HCT116 (cell line): ENCODE data around the gene TLK2. TPM values are rescaled to one million over a fixed set of nuclear protein-coding genes. Genes with fewer than 3 reads are reported as not detected.
"Not testable (repeated sequence)": the region's sequence is repeated elsewhere in the genome, so short reads cannot be mapped to it uniquely, and the experiment has no call there.

Source experiments
- ATAC-seq: fragments of 200-7000 bp; cut with Tn5 transposase; 2 replicates; pipeline ENCODE4 v1.9.1; 2020; ENCODE audit warnings: mild to moderate bottlenecking, moderate library complexity
- Bru-seq: library from RNA; stranded (reverse); fragments of 400-500 nt; gene quantifications from one replicate; lab custom pipeline; 2021; lab: Mats Ljungman, UMichigan
- BruChase-seq, 2 experiments: library from RNA; stranded (reverse); fragments of 400-500 nt; gene quantifications; one replicate each; lab custom pipeline; 2021; lab: Mats Ljungman, UMichigan
- BruUV-seq: library from RNA; stranded (reverse); fragments of 400-500 nt; replicated peaks from 2 replicates; lab custom pipeline; 2021; lab: Mats Ljungman, UMichigan
- CTCF ChIA-PET: fragments of 300-600 bp; sonication (Branson Sonifier 250); formaldehyde crosslinking; loops from one replicate; lab custom pipeline; 2021; ENCODE audit warnings: antibody characterized with exemption; lab: Charles Lee
- POLR2A ChIA-PET: fragments of 300-600, 350-600 bp; sonication (Branson Sonifier 250); formaldehyde crosslinking; loops from one replicate; lab custom pipeline; 2021; ENCODE audit warnings: antibody characterized with exemption; lab: Charles Lee
- RAD21 ChIA-PET, 2 experiments: fragments of 300-600 bp; sonication (Branson Sonifier 250); formaldehyde crosslinking; loops; one replicate each; lab custom pipeline; 2023; ENCODE audit warnings: low total read pairs in 2 of 2; ENCODE audit not compliant: uncharacterized antibody in 2 of 2, unreplicated experiment in 2 of 2, low non-redundant PET in 1 of 2; lab: Charles Lee
- DNase-seq: peaks from one replicate; pipeline ENCODE4 v3.0.0-alpha.2; 2010; ENCODE audit warnings: low read depth, low spot score
- H2AFZ ChIP-seq: fragments of 200-600 bp; shearing (Covaris generic), sonication (generic); 2 replicates; pipeline ENCODE4 v1.6.1; 2017; ENCODE audit warnings: low read depth, mixed run types, mixed read lengths, antibody characterized with exemption, low read length; ENCODE audit not compliant: poor library complexity, severe bottlenecking
- H3K27ac ChIP-seq: 2 replicates; pipeline ENCODE4 v1.5.1; 2012; ENCODE audit warnings: low read depth, low read length
- H3K27me3 ChIP-seq: fragments of 200-600 bp; sonication (generic); 2 replicates; pipeline ENCODE4 v1.6.1; 2016; ENCODE audit warnings: mixed run types, low read length, mixed read lengths; ENCODE audit not compliant: insufficient read depth
- H3K36me3 ChIP-seq, 2 experiments: fragments of 200-500 bp in 1 of 2; fragments of 200-600 bp in 1 of 2; sonication (Bioruptor generic) in 1 of 2; sonication (generic) in 1 of 2; 2 replicates each; pipeline versions ENCODE4 v1.5.1 to v1.6.1; 2014 to 2016; ENCODE audit warnings: low read length in 2 of 2, inconsistent platforms in 1 of 2, mixed read lengths in 1 of 2, mixed run types in 1 of 2; ENCODE audit not compliant: insufficient read depth in 2 of 2, control insufficient read depth in 1 of 2
- H3K4me1 ChIP-seq, 2 experiments: fragments of 200-600 bp in 1 of 2; sonication (generic) in 1 of 2; 2 replicates each; pipeline versions ENCODE4 v1.5.1 to v1.6.1; 2012 to 2017; ENCODE audit warnings: low read length in 2 of 2, inconsistent platforms in 1 of 2, mild to moderate bottlenecking in 1 of 2, mixed read lengths in 1 of 2, mixed run types in 1 of 2, moderate library complexity in 1 of 2; ENCODE audit not compliant: insufficient read depth in 2 of 2, control insufficient read depth in 1 of 2
- H3K4me2 ChIP-seq: fragments of 200-600 bp; sonication (generic); 2 replicates; pipeline ENCODE4 v1.6.1; 2017; ENCODE audit warnings: mixed run types, low read length, mixed read lengths
- H3K4me3 ChIP-seq, 2 experiments: fragments of 200-600 bp in 1 of 2; sonication (generic) in 1 of 2; replicated peaks in 1 of 2; 2 replicates each; pipeline ENCODE4 v1.5.1; 2011 to 2016; ENCODE audit warnings: low read length in 2 of 2, control low read depth in 1 of 2, low read depth in 1 of 2, mild to moderate bottlenecking in 1 of 2, mixed read lengths in 1 of 2, mixed run types in 1 of 2
- H3K79me2 ChIP-seq: fragments of 200-600 bp; sonication (generic); 2 replicates; pipeline ENCODE4 v1.6.1; 2017; ENCODE audit warnings: mild to moderate bottlenecking, mixed run types, low read length, moderate library complexity, mixed read lengths; ENCODE audit not compliant: insufficient read depth
- H3K9ac ChIP-seq: fragments of 200-600 bp; sonication (generic); 2 replicates; pipeline ENCODE4 v1.6.1; 2016; ENCODE audit warnings: low read length, mixed read lengths
- H3K9me2 ChIP-seq: fragments of 200-600 bp; sonication (generic), shearing (Covaris generic); 2 replicates; pipeline ENCODE4 v1.6.1; 2017; ENCODE audit warnings: mixed run types, mild to moderate bottlenecking, moderate library complexity; ENCODE audit not compliant: insufficient read depth
- H3K9me3 ChIP-seq, 2 experiments: fragments of 200-500 bp in 1 of 2; fragments of 200-600 bp in 1 of 2; sonication (Bioruptor generic) in 1 of 2; sonication (generic) in 1 of 2; 2 replicates each; pipeline ENCODE4 v1.6.1; 2014 to 2017; ENCODE audit warnings: low read length in 2 of 2, mixed read lengths in 2 of 2, inconsistent platforms in 1 of 2, low read depth in 1 of 2, mild to moderate bottlenecking in 1 of 2, mixed run types in 1 of 2, moderate library complexity in 1 of 2; ENCODE audit not compliant: control insufficient read depth in 1 of 2, insufficient read depth in 1 of 2
- H4K20me1 ChIP-seq: fragments of 200-600 bp; sonication (generic), shearing (Covaris generic); 2 replicates; pipeline ENCODE4 v1.6.1; 2017; ENCODE audit warnings: mixed run types, mild to moderate bottlenecking, moderate library complexity; ENCODE audit not compliant: insufficient read depth
- EZH2 ChIP-seq: fragments of 200-600 bp; sonication (generic); IDR thresholded peaks from 2 replicates; pipeline ENCODE4 v1.6.1; 2017; ENCODE audit warnings: antibody characterized with exemption, mixed run types
- POLR2A ChIP-seq: IDR thresholded peaks from 2 replicates; pipeline ENCODE4 v1.7.0; 2011; ENCODE audit warnings: borderline replicate concordance; ENCODE audit not compliant: insufficient read depth, insufficient read length; ENCODE audit errors: extremely low read depth
- POLR2AphosphoS5 ChIP-seq: IDR thresholded peaks from 2 replicates; pipeline ENCODE4 v1.6.1; 2011; ENCODE audit warnings: mild to moderate bottlenecking, low read depth, low read length, moderate library complexity
- SIN3A ChIP-seq: IDR thresholded peaks from 2 replicates; pipeline ENCODE4 v1.6.1; 2012; ENCODE audit warnings: low read depth
- intact Hi-C: fragments of 100-400 bp; cut with micrococcal nuclease; formaldehyde crosslinking; loops from 2 replicates; pipeline ENCODE4 v1.10.0; 2022
- long read RNA-seq: library from polyadenylated mRNA; unstranded; transcript quantifications from one replicate; pipeline ENCODE4 v2.0.0, GENCODE V29; 2021; ENCODE audit not compliant: unreplicated experiment
- polyA plus RNA-seq: library from polyadenylated mRNA; unstranded; fragments of >200 nt; gene quantifications from 2 replicates; pipeline ENCODE4 v1.2.1, GENCODE V29; 2012; ENCODE audit warnings: missing spikeins
- total RNA-seq: library from RNA; stranded (reverse); gene quantifications from one replicate; pipeline ENCODE4 v1.2.1, GENCODE V29; 2021; ENCODE audit not compliant: unreplicated experiment
- TF ChIP-seq, protein P1 (sequence below): IDR thresholded peaks from 2 replicates; pipeline ENCODE4 v1.6.1; 2011; ENCODE audit warnings: mild to moderate bottlenecking, low read length, moderate library complexity; ENCODE audit not compliant: insufficient replicate concordance; ENCODE audit errors: extremely low read depth

Gene TLK2
- total RNA-seq, result 56.6 TPM
- polyA plus RNA-seq, result 50.6 and 56.2 TPM in 2 replicates
- percentile 89 among the genes with signal in this experiment for Bru-seq, nascent RNA
- BruChase-seq, experiment 1, labeled RNA remaining after a 6-hour chase, result percentile 75 among the genes with signal in this experiment
- BruChase-seq, experiment 2, labeled RNA remaining after a 2-hour chase, result percentile 78 among the genes with signal in this experiment
- long read RNA-seq, transcript TLK2-202 (21 exons, 3,227 nt), result minor isoform, 14 of 117 reads
- long read RNA-seq, transcript TLK2-208 (1 exons, 3,536 nt), result major isoform, 17 of 117 reads
- long read RNA-seq, transcript TLK2-203 (22 exons, 3,449 nt), result minor isoform, 13 of 117 reads
- long read RNA-seq, partial matches to known transcripts, result 17 of 117 reads
- long read RNA-seq, other reads (novel, unspliced or antisense), result 56 of 117 reads

DNA sequence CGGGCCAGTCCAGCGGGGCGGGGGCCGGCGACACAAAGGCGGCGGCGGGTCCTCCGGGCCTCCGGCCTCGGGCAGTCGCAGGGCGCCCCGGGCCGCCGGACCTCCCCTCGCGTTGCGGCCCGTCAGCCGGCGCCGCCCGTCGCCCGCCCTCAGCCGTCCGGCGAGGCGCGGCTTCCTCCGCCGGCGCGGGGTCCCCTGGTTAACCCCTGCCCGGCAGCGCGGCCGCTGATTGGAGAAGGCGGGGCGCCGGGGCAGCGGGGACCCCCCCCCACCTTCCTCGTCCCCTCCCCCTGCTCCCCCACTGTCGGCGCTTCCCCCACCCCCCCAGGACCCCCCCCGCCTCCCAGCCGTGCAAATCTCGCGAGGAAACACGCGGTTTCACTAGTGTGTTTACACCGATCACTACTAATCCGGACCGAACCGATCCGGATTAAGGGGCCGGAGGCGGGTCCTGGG is at the start of gene TLK2:
Gene TLK2 (plus strand): TSS at position 402 of the 456 bp plus-strand sequence. CDS start 2,301 bp downstream, outside the sequence.
- Histone ChIP-seq H3K36me3 (peaks cover 0 to 1% of the 10 kb centered on the region in 2 experiments; a peak in 2 of 4 replicates), H3K27ac (peak within 1 kb of the TSS; percentile 89), H3K4me2 (peak within 1 kb of the TSS; percentile 88), H3K4me3 (peak within 1 kb of the TSS; percentile 69 to 86), H3K9ac (peak within 1 kb of the TSS; percentile 83), H3K9me2 (no peaks in the 10 kb centered on the region), H2AFZ (no peak within 1 kb of the TSS), H3K79me2 (peaks cover 41% of the 10 kb centered on the region), H3K4me1 (peaks cover 7 to 17% of the 10 kb centered on the region in 2 experiments), H3K27me3 (no peaks in the 10 kb centered on the region), H3K9me3 (no peaks in the 10 kb centered on the region), H4K20me1 (no peaks in the 10 kb centered on the region)
- ATAC-seq, result peak; percentile 83
- RAD21 ChIA-PET, result no interaction called here
- CTCF ChIA-PET, result no interaction called here
- peak; percentile 47 for DNase-seq
- POLR2A ChIA-PET, result no interaction called here
- peak; percentile 88 for TF ChIP-seq POLR2AphosphoS5
- TF ChIP-seq, protein P1, sequence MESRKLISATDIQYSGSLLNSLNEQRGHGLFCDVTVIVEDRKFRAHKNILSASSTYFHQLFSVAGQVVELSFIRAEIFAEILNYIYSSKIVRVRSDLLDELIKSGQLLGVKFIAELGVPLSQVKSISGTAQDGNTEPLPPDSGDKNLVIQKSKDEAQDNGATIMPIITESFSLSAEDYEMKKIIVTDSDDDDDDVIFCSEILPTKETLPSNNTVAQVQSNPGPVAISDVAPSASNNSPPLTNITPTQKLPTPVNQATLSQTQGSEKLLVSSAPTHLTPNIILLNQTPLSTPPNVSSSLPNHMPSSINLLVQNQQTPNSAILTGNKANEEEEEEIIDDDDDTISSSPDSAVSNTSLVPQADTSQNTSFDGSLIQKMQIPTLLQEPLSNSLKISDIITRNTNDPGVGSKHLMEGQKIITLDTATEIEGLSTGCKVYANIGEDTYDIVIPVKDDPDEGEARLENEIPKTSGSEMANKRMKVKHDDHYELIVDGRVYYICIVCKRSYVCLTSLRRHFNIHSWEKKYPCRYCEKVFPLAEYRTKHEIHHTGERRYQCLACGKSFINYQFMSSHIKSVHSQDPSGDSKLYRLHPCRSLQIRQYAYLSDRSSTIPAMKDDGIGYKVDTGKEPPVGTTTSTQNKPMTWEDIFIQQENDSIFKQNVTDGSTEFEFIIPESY, result peak; percentile 18
- TF ChIP-seq EZH2, result no peak
- TF ChIP-seq SIN3A, result 0 out of 2 replicates have a peak, but pooled peaks have one; percentile 24
- TF ChIP-seq POLR2A, result peak; percentile 65
- no TSS peak for BruUV-seq
- intact Hi-C loops, result loop anchor here (10.0 kb wide), 1 partner anchor 54 kb away; the partner anchor contains the start of gene METTL2A

DNA sequence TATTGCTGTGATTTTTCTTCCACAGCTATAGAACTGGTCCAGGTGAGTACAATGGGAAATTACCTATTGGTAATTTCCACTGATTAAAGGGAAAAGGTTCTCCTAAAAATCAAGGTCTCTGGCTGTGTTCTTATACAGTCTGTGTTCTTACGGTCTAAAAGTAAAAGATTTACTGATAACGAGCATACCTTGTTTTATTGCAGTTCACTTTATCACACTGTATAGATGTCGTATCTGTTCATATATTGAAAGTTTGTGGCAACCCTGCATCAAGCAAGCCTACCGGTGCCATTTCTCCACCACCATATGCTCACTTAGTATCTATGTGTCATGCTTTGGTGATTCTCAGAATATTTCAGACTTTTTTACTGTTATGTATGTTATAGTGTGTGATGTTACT is 43.4 kb upstream of the TLK2 start:
- CTCF ChIA-PET, result not testable (repeated sequence)

DNA sequence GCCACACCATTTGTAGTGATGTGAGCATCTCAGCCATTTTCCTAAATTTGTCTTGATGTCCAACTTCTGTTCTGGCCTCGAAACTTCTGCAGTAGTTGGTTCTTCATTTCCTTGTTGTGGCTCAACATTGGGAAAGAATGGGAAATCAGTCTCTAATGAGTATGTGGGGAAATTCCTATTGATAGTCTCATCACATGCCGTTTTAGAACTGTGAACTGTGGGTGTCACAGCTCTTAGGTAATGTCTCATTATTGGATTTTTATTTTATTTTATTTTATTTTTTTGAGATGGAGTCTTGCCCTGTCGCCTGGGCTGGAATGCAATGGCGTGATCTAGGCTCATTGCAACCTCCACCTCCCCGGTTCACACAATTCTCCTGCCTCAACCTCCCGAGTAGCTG is 37.4 kb upstream of the TLK2 start:
- BruUV-seq, RAD21 ChIA-PET, H3K9me2 ChIP-seq, POLR2A ChIA-PET, H3K4me2 ChIP-seq, H4K20me1 ChIP-seq, H3K9ac ChIP-seq, H3K4me3 ChIP-seq, ATAC-seq, H3K79me2 ChIP-seq, H3K9me3 ChIP-seq, intact Hi-C loops, H3K27me3 ChIP-seq, CTCF ChIA-PET, DNase-seq, H3K4me1 ChIP-seq, H2AFZ ChIP-seq, H3K27ac ChIP-seq: not testable (repeated sequence)
- peaks cover 26 to 38% of the 10 kb centered on the region in 2 experiments for H3K36me3 ChIP-seq

More for the DNA sequence above, 43.4 kb upstream of the TLK2 start:
- H4K20me1 ChIP-seq, H3K4me1 ChIP-seq, POLR2A ChIA-PET, H2AFZ ChIP-seq, ATAC-seq, H3K4me2 ChIP-seq, H3K4me3 ChIP-seq, RAD21 ChIA-PET, H3K9me2 ChIP-seq, BruUV-seq, intact Hi-C loops, H3K27me3 ChIP-seq, DNase-seq, H3K27ac ChIP-seq, H3K9me3 ChIP-seq, H3K9ac ChIP-seq: not testable (repeated sequence)
- peaks cover 14 to 15% of the 10 kb centered on the region in 2 experiments; a peak in 3 of 4 replicates for H3K36me3 ChIP-seq
- H3K79me2 ChIP-seq, result peaks cover 22% of the 10 kb centered on the region; the same call in 1 of the 2 replicates
